HG02610 (cell line): Measurements from ENCODE around the gene TP73.

Experiments
- ATAC-seq: cut with Tn5 transposase; IDR thresholded peaks from one replicate; pipeline ENCODE4 v1.9.1; 2021; ENCODE audit warnings: mild to moderate bottlenecking, moderate library complexity; ENCODE audit not compliant: unreplicated experiment

TP73 gene

DNA sequence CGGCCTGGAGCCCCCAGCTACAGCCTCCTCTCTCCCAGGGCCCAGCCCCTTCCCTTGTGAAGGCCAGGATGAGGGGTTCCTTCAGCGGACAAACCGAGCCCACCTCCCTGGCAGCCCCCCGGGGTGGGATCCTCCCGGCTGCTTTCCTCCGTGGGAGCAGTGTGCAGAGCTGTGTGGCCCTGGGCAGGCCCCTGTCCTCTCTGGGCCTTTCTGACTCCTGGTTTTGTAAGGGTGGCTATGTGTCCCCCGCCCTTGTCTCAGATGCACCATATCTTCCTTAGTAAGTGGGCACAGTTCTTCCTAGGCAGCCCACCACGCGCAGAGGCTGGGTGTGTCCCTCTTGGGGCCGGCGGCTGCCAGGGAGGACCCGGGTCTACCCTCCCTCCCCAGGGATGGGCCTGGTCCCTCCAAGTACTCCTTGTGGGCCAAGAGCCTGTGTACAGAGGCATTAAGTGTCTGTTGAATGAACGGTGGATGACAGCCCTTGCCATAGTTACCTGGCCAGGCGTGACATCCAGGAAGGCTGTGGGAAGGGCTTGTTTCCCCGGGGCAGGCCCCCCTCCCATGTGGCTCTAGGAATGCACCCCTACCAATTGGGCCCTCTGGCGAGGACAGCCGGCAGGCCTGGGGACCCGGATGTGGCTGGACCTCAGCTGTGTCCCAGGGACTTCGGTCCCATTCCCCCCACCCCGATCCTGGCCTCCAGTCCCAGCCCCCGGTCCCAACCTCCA is 124.1 kb downstream of the TP73 start:
- no peak for ATAC-seq

DNA sequence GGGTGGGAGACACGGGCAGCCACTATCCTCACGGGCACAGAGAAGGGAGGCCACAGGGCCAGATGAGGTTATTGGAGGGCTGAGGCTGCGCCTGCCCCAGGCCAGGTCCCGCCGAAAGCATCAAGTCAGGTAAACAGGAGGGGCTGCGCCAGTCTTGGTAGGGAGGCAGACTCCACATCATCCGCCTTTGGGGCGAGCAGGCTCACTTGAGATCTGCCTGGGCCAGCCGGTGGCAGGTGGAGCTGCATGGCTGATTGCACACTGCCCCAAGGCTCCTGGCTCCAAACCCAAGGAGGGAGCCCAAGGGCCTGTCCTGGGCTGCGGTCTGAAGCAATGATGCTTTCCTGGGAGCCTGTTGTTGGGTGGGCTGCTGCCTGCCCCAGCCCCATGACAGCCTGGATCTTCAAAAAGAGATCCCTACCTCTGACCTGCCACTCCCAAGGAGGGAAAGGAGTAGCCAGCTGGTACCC is 124.8 kb downstream of the TP73 start:
- no peak for ATAC-seq

DNA sequence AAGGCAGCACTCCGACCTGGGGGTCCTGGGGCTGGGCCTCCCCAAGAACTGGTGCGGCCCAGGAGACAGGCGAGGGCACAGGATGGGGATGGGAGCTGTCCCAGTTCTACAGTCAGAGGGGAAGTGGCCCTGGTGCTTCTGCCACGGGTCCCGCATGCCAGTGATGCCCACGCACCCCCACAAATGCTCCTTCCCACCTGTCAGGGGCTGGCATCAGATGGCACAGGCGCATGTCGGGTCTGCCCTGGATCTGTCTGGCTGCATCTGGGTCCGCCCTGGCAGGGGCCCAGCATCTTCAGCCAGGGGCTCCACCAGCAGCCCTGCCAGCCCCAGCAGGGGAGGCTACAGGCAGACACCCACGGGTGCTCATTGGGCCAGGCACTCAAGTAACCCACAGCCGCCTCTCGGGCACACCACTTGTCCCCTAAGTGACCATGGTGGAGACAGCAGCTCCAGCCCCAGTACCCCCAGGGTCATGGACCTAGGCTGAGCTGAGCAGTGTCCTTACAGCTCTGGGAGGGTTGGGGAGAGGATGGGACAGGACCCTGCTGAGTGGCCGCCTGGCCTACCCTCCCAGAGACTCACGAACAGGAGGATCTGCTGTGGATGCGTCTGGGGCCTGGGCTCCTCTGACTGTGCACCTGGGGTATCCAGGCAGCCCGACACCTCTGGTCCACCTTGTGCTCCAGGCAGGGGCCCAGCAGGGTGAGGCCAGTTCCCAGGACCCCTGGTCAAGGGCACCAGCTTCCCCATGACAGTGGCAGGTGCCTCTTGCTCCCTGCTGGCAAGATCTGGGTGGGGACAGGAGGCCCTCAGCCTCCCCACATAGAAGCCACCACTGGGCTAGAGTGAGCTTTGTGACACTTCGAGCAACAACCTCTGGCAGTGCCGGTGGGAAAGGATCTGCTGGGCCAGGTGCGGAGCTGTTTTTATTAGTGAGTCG is 125.6 kb downstream of the TP73 start:
- ATAC-seq = no peak

DNA sequence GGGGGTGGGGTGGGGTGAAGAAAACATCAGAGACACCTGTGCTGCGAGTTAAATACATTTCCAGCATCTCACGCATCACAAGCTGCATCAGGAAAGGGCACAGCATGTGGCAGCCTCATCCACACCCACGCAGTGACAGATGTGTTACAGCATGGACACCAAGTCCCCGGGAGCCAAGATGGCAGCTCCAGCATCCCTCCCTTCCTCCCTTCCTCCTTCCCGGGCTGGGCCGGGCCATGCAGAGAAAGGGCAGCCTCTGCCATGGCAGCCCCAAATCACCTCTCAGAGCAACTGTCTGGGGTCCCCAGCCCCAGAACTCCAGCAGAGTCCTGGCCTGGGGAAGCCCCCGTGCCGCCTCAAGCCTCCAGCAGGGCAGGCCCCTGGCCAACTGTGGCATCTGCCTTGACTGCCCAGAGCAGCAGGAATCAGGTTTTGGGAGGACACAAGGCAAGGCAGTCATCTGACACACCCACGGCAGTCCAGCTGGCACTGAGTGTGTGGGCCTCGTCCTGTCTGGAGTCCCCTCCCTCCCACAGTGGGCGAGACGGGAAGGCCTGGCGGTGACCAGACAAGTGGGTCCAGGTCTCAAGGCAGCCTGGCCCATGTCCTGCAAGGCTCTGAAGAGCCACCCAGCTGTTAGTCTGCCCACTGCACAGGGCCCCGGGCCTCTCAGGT is 126.4 kb downstream of the TP73 start:
- no peak for ATAC-seq

DNA sequence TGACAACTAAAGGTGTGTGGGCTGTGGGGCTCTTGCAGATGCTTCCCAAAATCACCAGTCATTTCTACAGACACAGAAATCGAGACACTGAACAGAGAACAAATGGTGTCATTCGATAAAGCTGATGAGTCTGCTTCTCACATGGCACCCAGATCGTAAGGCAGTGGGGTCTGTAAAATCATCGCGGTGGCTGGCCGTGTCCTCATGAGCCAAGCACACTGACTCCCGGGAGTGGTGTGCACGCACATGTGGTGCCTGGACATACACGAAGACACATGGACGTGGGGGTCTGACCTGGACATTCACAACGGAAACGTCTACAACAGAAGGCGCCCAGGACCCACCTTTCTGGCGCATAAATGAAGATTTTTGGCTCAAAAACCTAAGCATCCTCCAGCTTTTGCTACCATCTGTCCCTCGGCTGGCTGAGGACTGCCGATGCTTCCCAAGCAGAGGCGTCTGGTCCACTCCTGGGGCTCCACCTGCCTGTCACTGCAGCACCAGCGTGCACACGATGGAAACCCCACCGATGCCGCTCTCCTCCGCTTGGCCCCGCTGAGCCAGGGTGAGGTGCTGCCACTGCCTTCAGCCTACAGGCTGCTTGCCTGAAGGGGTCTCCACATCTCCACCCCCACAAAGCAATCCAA is 127.1 kb downstream of the TP73 start:
- ATAC-seq = no peak

DNA sequence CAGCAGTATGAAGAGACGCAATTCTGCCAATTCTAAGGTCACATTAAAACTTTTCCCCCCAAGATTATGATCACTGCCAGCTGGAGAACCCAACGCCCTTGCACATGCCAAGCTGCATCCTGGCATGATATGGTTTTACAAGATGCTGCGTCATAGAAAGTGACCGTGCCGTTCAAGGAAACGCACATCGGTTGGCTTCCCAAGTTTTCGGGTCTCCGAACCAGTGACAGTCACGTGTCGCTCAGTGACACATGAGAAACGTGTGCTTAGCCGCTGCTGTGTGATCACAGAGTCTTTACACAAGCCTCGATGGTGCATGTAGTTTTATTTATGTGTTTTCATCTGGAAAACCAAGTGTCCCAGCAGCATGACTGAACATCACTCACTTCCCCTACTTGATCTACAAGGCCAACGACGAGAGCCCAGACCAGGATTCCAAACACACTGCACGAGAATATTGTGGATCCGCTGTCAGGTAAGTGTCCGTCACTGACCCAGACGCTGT is 127.6 kb downstream of the TP73 start:
- no peak for ATAC-seq

DNA sequence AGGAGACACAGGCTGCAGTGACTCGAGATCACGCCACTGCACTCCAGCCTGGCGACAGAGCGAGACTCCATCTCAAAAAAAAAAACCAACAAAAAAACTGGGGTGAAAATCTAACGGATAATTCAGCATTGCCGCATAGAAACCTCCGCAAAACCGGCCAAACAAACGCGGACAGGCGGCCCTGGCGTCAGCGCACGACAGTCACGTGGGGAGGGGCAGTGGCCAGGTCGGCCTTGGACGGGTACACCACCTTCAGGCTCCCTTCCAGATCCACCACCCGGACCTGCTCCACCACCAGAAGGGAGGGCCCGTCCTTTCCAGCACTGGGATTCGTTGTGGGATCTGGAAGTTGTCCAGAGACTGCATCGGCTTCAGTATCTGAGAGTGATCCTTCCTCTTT is 128.6 kb downstream of the TP73 start:
- ATAC-seq = no peak

DNA sequence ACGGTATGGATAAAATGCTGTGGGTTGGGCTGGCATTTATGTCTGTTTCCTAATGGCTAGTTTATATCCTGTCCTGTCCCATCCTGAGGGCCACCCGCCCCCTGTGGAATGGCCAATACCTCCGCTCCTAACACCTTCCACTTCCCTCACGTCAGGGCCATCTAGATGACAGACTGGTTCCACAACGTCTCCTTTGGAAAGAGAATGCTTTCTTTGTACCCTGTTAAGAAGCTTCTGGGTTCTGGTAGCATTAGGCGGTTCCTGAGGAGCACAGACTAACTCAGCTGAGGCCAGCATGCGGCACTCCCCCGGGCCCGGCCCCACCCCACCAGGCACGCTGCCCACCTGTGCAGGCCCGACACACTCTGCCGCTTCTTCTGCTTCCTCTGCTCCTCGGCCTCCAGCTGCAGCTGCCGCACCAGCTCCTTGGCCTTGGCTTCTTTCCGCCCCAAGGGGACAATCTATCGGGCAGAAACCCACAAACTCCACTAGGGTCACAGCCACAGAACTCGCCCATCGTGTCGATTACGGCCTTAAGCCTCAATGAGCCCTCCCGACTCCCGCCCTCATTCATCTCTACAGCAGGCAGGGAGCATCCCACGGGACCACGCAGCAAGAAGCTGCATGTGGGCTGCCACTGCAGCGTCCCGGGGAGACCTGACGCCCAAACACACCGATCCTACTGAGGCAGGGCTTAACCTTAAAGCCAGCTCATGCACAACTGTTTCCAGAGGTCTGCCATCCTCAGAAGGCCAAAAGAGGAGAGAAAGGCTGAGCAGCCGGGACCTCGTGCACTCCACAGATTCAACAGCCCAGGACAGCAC is 131.5 kb downstream of the TP73 start:
- no peak for ATAC-seq

DNA sequence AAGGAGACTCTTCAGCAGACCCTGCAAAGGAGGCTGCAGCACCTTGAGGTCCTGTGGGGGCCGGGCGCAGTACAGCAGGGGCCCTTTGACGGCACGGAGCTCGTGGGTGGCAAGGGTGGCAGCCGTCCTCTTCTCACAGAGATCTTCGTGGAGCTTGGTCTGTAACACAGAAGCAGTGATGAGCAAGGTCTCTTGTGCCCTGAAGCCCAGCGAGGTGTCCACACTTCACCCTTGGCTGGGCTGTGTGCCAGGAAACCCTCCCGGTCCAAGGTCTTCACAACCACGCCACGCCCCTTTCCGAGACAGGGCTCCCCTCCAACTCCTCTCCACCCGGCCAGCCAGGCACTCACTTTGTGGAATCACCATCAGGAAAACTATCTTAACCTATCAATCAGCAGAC is 132.7 kb downstream of the TP73 start:
- no peak for ATAC-seq

DNA sequence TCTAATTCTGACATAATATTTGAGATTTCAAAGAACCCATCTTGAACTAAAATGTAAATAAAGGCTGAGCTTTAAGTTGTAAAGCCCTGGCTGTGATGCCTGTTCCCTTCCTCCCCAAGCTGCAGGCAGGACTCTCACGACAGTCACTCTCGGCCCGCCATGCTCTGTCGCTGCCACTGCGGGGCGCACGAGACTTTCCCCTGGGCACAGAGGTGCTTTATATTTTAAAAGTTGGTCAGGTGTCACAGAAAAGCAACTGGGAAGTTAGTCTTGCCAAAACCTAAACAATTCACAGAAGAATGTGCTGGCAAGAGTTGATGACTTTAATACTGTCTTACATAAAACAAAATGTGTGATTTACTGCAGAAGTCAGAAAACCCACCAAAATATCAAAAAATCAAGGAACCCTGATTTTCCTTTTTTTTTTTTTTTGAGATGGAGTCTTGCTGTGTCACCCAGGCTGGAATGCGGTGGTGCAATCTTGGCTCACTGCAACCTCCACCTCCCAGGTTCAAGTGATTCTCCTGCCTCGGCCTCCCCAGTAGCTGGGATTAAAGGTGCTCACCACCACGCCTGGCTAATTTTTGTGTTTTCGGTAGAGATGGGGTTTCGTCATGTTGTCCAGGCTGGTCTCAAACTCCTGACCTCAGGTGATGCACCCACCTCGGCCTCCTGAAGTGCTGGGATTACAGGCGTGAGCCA is 133.3 kb downstream of the TP73 start:
- ATAC-seq = no peak
